Activated CD4-positive, alpha-beta T cell treated with anti-CD3 and anti-CD28 coated beads, Interleukin-2, Interleukin-6, amounts not matched to agents 100 ng/mL and 50 ng/mL, durations not matched to agents 16 hours and 8 hours (primary cell): ENCODE results near the gene FILIP1L.

ENCODE experiments used
- DNase-seq: peaks from one replicate; pipeline ENCODE4 v3.0.0-alpha.2; 2020

Gene FILIP1L

GRCh38 chr3:99879275-99879674 lies 235.0 kb downstream of the FILIP1L start:
- DNase-seq = no peak

GRCh38 chr3:99878005-99878404 lies 236.3 kb downstream of the FILIP1L start:
- peak; percentile 39 for DNase-seq

- DNase-seq = no peak
Observed at GRCh38 chr3:99877031-99877579, 237.2 kb downstream of the FILIP1L start.

GRCh38 chr3:99875929-99876841 lies 238.1 kb downstream of the FILIP1L start:
- peak; percentile 75 for DNase-seq

- DNase-seq = no peak
Observed at GRCh38 chr3:99875581-99875928, 238.7 kb downstream of the FILIP1L start.

- no peak for DNase-seq
Observed at GRCh38 chr3:99874237-99875002, 239.9 kb downstream of the FILIP1L start.

- DNase-seq = no peak
Observed at GRCh38 chr3:99873269-99874102, 240.8 kb downstream of the FILIP1L start.

GRCh38 chr3:99872923-99873254 lies 241.4 kb downstream of the FILIP1L start:
- peak; percentile 71 for DNase-seq

- DNase-seq = no peak
Observed at GRCh38 chr3:99871231-99872045, 242.9 kb downstream of the FILIP1L start.

- DNase-seq = no peak
Observed at GRCh38 chr3:99870712-99871111, 243.6 kb downstream of the FILIP1L start.

GRCh38 chr3:99869621-99870020 lies 244.7 kb downstream of the FILIP1L start:
- no peak for DNase-seq

- no peak for DNase-seq
Observed at GRCh38 chr3:99868311-99868646, 246.0 kb downstream of the FILIP1L start.

GRCh38 chr3:99867594-99868310 lies 246.5 kb downstream of the FILIP1L start:
- peak; percentile 27 for DNase-seq

GRCh38 chr3:99866261-99866761 lies 248.0 kb downstream of the FILIP1L start:
- DNase-seq = peak; percentile 48

GRCh38 chr3:99865321-99865720 lies 249.0 kb downstream of the FILIP1L start:
- DNase-seq = no peak

- no peak for DNase-seq
Observed at GRCh38 chr3:99864289-99864688, 250.0 kb downstream of the FILIP1L start.

- no peak for DNase-seq
Observed at GRCh38 chr3:99863588-99863987, 250.7 kb downstream of the FILIP1L start.

GRCh38 chr3:99863002-99863401 lies 251.3 kb downstream of the FILIP1L start:
- no peak for DNase-seq

GRCh38 chr3:99862208-99862607 lies 252.1 kb downstream of the FILIP1L start:
- no peak for DNase-seq

GRCh38 chr3:99861216-99861615 lies 253.1 kb downstream of the FILIP1L start:
- no peak for DNase-seq

GRCh38 chr3:99859825-99860224 lies 254.5 kb downstream of the FILIP1L start:
- DNase-seq = no peak
